GM10248 (cell line): ENCODE results near the gene SYF2.

ENCODE experiments used
- CTCF ChIA-PET: fragments of 300-600 bp; sonication (Branson Sonifier 250); formaldehyde crosslinking; extraction: SDS; loops from one replicate; lab custom pipeline; 2021; ENCODE audit warnings: antibody characterized with exemption; lab: Yijun Ruan, JAX
- POLR2A ChIA-PET: fragments of 350-650 bp; sonication (Branson Sonifier 250); formaldehyde crosslinking; extraction: SDS; loops from one replicate; lab custom pipeline; 2020; ENCODE audit warnings: antibody characterized with exemption; lab: Yijun Ruan, JAX
- DNase-seq: peaks from one replicate; pipeline ENCODE4 v3.0.0; 2012; ENCODE audit errors: extremely low spot score
- TF ChIP-seq, protein P1 (sequence below): IDR thresholded peaks from 2 replicates; pipeline ENCODE4 v1.5.1; 2012; ENCODE audit warnings: mild to moderate bottlenecking, low read depth; ENCODE audit errors: extremely low read depth, missing control alignments, control extremely low read depth

Gene SYF2

DNA sequence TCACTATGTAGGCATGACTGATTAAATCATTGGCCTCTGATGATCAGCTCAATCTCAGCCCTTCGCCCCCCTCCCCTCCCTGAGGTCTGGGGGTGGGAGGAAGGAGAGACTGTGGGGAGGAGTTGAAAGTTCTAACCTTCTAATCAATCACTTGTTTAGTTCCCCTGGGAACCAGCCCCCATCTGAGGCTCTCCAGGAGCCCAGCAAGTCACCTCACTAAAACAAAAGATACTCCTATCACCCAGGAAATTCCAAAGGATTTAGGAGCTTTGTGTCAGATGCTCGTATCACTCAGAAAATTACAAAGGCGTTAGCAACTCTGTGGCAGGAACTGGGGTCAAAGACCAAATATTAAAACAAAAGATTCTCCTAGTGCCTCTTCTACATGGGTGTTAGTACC lies 21.6 kb downstream of the SYF2 start:
- POLR2A ChIA-PET: no interaction called here
- CTCF ChIA-PET: no interaction called here
- TF ChIP-seq, protein P1, sequence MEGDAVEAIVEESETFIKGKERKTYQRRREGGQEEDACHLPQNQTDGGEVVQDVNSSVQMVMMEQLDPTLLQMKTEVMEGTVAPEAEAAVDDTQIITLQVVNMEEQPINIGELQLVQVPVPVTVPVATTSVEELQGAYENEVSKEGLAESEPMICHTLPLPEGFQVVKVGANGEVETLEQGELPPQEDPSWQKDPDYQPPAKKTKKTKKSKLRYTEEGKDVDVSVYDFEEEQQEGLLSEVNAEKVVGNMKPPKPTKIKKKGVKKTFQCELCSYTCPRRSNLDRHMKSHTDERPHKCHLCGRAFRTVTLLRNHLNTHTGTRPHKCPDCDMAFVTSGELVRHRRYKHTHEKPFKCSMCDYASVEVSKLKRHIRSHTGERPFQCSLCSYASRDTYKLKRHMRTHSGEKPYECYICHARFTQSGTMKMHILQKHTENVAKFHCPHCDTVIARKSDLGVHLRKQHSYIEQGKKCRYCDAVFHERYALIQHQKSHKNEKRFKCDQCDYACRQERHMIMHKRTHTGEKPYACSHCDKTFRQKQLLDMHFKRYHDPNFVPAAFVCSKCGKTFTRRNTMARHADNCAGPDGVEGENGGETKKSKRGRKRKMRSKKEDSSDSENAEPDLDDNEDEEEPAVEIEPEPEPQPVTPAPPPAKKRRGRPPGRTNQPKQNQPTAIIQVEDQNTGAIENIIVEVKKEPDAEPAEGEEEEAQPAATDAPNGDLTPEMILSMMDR: no peak
- no peak for DNase-seq

DNA sequence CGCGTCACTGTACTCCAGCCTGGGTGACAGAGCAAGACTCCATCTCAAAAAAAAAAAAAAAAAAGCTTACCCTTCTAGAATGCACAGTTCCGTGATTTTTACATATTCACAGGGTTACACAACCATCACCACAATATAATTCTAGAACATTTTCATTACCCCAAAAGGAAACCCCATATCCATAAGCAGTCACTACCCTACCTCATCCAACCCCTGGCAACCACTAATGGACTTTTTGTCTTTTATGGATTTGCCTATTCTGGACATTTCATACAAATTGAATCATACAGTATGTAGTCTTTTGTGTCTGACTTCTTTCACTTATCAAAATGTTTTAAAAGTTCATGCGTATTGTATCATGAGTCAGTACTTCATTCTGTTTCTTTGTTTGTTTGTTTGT lies 22.8 kb downstream of the SYF2 start:
- DNase-seq: no peak
- ChIA-PET CTCF (no interaction called here), POLR2A (no interaction called here)
- TF ChIP-seq, protein P1: no peak

DNA sequence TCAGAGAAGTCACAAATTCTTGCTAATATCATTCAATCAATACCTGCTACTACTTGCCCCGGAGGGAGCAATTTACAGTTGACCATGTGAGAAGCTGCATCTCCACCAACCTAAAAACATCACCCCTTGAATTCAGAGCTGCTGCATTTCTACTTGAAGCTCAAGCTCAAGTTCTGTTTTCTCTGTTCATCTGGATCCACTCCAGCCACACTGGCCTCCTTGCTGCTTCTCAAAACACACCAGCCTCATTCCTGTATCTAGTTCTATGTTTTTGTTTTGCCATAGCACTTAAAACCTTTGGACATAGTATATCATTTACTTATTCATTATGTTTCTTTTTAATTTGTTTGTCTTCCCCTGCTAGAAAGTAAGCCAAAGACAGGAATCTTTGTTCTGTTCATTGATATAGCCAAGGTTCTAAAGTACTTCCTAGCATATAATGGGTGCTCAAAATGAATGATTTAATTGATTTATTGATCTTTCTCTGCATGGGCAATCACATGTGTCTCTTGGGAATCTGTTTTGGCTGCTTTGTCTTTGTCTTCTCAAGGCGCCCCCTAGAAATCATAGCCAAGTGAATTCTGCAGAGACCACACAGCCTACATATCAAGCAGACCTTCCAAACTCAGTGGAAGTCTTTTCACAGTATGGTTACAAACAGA lies 23.6 kb downstream of the SYF2 start:
- TF ChIP-seq, protein P1: no peak
- POLR2A ChIA-PET: interaction anchor here (0.7 kb wide), 1 partner anchor 58 kb away, joined by 4 read pairs; no protein-coding TSS in a partner anchor
- CTCF ChIA-PET: no interaction called here

DNA sequence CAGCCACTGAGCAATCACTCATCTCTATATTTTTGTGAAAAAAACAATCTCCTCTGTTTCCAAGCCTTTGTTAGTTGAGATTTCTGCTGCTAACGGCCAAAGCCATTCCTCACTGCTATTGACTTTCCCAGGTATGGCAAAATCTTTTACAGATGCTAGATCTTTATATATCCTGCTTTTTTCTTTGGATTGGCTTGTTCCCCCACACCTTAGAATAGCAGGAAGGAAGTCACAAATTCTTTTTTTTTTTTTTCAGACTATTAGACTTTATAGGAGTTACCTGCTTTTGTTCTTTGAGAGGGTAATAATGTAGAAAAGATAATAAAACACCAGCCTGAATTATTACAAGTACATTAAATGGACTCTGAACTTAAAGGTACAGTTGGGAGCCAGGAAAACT lies 24.2 kb downstream of the SYF2 start:
- CTCF ChIA-PET: no interaction called here
- TF ChIP-seq, protein P1: no peak
- POLR2A ChIA-PET: interaction anchor here (0.7 kb wide), 1 partner anchor 58 kb away, joined by 4 read pairs; no protein-coding TSS in a partner anchor
- no peak for DNase-seq

More for the DNA sequence above, 23.6 kb downstream of the SYF2 start:
- DNase-seq: no peak

DNA sequence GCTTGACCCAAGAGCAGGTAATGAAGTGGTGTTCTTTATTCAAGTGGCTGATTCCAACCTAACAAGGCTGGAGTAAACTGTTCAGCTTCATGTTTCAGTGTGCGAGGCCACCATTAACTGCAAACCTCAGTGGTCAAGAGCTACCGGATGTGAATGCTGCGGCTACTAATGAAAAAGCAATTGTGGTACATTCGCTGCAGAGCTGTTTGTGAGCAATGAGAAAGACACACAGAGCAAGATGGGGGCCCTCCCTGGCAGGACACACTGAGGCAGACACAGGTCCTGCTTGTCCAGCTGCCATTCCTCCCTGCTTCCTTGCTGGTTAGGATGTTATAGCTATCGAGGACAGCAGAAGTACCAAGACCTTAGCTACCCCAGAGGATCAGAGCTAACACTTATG lies 26.1 kb downstream of the SYF2 start:
- DNase-seq: no peak
- ChIA-PET POLR2A (no interaction called here), CTCF (interaction anchor here (0.7 to 6.0 kb wide), 18 partner anchors 8 to 517 kb away, joined by 3 to 66 read pairs (median 7); partner anchors contain the start of gene SYF2)
- TF ChIP-seq, protein P1: no peak

DNA sequence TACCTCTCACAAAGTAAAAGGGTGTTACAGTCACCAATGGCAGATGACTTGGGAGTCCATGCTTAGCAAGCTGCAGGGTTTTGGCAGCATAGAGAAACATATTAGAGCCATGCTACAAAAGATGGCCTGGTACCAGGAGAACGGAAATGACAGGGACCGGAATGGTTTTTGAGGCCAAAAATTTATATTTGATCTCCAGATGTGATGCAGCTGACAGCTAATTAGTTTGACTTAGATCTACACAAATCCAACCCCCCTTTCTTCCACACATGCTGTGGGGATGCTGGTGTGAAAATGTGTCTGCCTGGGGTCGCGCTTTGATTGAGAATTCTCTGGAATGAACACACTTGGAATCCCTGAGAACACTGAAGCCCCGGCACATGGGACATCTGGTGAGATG lies 26.5 kb downstream of the SYF2 start:
- TF ChIP-seq, protein P1: no peak
- POLR2A ChIA-PET: no interaction called here
- CTCF ChIA-PET: interaction anchor here (0.7 to 6.0 kb wide), 33 partner anchors 8 to 517 kb away, joined by 3 to 66 read pairs (median 4); partner anchors contain the start of gene SYF2
- no peak for DNase-seq
